Measurements from ENCODE around the gene ZFAND2A. TPM values are rescaled to one million over a fixed set of nuclear protein-coding genes. Genes with fewer than 3 reads are reported as not detected.

Gene ZFAND2A
- total RNA-seq, 1 experiment from 2014 or later: 13.7 TPM

DNA sequence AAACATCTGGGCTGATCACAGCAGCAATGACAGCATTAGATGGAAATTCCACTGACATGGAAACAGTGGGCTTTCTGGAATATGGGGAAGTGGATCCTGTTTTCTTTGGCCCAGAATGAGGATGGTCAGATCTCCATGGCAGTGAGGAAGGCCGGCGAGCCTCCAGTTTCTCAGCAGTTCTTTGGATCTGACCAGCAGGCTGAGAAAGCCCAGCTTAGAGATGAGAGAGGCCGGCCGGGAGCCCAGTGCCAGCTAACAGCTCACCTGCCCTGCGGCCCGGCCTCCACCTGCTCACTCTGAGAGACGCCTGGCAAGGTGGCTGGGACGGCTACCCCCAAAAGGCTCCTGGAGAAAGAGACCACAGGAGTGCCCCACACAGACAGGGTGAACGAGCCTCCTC, 47.9 kb downstream of the ZFAND2A start:
- Mint-ChIP-seq H3K36me3 (ENCODE audit: insufficient read depth in 1 of 3, low read depth in 3 of 3) (peaks cover 0 to 5% (median 2%) of the 10 kb centered on the region in 3 experiments; a peak in 3 of 7 replicates), H3K4me1 (no peaks in the 10 kb centered on the region), H3K4me3 (no peak overlapping the region), H3K27ac (no peak overlapping the region), H3K27me3 (ENCODE audit: low read depth) (no peaks in the 10 kb centered on the region), H3K9me3 (no peaks in the 10 kb centered on the region)
- Histone ChIP-seq H3K23me2 (ENCODE audit: insufficient read length, low read depth, low read length, poor library complexity, severe bottlenecking) (no peaks in the 10 kb centered on the region), H4K20me1 (ENCODE audit: control insufficient read depth, insufficient read depth, insufficient read length) (peaks cover 3% of the 10 kb centered on the region), H4K8ac (replicated peaks; ENCODE audit: insufficient read length, low read depth, low read length) (no peak overlapping the region), H3K9me3 (ENCODE audit: control insufficient read depth, low read depth, low read length) (no peaks in the 10 kb centered on the region), H3K4ac (ENCODE audit: low read depth, low read length) (no peak overlapping the region), H3T11ph (ENCODE audit: low read length) (no peak overlapping the region), H2BK15ac (ENCODE audit: low read depth, low read length) (no peak overlapping the region), H2BK12ac (ENCODE audit: insufficient read length, low read depth, low read length) (no peak overlapping the region), H3K4me1 (ENCODE audit: insufficient read depth, low read length) (no peaks in the 10 kb centered on the region), H2BK20ac (ENCODE audit: low read depth, low read length, poor library complexity, severe bottlenecking) (no peak overlapping the region), H2AK5ac (ENCODE audit: insufficient read length, low read length) (no peak overlapping the region), H2AFZ (ENCODE audit: low read length) (no peak overlapping the region), H2BK120ac (ENCODE audit: low read depth, low read length, poor library complexity, severe bottlenecking) (no peak overlapping the region), H3K9ac (ENCODE audit: extremely low read depth, insufficient read length, low read length) (no peak overlapping the region), H3K56ac (ENCODE audit: insufficient read length, low read depth, low read length) (no peak overlapping the region), H4K5ac (ENCODE audit: insufficient read length, low read depth, low read length) (no peak overlapping the region), H3K79me2 (ENCODE audit: insufficient read depth, low read length) (no peaks in the 10 kb centered on the region; the same call in 1 of the 2 replicates), H4K91ac (ENCODE audit: insufficient read length, low read depth, low read length) (no peak overlapping the region), H3K79me1 (ENCODE audit: insufficient read depth, low read depth, low read length, poor library complexity, severe bottlenecking) (peaks cover 8% of the 10 kb centered on the region), H3K18ac (ENCODE audit: insufficient read length, low read depth, low read length) (no peak overlapping the region), H3K27me3 (ENCODE audit: insufficient read depth, low read length) (no peaks in the 10 kb centered on the region), H3K27ac (ENCODE audit: insufficient read length, low read depth, low read length) (no peak overlapping the region), H3K14ac (ENCODE audit: insufficient read depth, low read length) (no peak overlapping the region), H2BK5ac (ENCODE audit: insufficient read length, low read length) (no peak overlapping the region), H3K4me2 (ENCODE audit: insufficient read depth, insufficient read length, low read length) (no peak overlapping the region), H3K23ac (ENCODE audit: insufficient read length, low read depth, low read length) (no peak overlapping the region)
- no peak for DNase-seq
- no CpG with 5 or more reads among the region's 9 CpGs for WGBS (ENCODE audit: extremely low coverage, insufficient read length, low lambda C conversion rate)
- TF ChIP-seq, protein P1, sequence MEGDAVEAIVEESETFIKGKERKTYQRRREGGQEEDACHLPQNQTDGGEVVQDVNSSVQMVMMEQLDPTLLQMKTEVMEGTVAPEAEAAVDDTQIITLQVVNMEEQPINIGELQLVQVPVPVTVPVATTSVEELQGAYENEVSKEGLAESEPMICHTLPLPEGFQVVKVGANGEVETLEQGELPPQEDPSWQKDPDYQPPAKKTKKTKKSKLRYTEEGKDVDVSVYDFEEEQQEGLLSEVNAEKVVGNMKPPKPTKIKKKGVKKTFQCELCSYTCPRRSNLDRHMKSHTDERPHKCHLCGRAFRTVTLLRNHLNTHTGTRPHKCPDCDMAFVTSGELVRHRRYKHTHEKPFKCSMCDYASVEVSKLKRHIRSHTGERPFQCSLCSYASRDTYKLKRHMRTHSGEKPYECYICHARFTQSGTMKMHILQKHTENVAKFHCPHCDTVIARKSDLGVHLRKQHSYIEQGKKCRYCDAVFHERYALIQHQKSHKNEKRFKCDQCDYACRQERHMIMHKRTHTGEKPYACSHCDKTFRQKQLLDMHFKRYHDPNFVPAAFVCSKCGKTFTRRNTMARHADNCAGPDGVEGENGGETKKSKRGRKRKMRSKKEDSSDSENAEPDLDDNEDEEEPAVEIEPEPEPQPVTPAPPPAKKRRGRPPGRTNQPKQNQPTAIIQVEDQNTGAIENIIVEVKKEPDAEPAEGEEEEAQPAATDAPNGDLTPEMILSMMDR (conservative IDR thresholded peaks at IDR 0.05): no peak

Data from H9 (cell line).